ENCODE measurements around the gene PLA2G6.

DNA sequence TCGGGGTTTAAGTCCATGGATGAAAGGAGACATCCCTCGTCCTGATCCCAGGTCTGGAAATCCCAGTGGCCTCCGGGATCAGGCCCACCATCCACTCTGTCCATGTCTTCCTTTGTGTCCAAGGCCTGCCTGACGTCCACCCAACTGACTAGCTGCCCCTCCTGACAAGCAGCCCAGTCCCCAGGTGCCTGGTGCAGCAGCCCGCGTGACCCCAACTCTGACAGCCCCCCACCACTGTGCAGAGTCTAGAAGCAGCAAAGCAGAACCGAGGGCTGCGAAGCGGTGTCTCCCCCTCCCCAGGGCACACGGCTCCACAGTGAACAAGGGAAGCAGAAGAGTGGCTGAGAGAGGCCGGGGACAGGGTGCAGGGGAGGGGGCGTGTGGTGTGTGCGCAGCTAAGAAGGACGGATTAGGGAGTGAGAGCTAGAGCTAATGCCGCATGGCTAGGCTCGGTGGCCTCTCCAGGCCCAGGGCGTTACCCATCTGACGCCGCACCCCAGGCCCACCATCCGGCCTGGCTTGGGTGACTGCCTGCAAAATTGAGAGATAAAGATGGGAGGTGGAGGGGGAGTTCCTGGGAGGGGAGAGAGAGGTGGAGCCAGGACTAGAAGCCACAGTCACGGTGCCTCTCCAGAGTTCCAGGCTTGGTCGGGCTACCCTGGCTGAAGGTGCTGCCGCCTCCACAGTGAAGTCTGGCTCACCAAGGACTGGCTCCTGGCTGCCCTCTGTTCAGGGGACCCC is 54.5 kb downstream of the PLA2G6 start:
- no peak for TF ChIP-seq POLR2A (IDR thresholded peaks at IDR 0.05; ENCODE audit: low read depth, low read length)
- TF ChIP-seq, protein P1, sequence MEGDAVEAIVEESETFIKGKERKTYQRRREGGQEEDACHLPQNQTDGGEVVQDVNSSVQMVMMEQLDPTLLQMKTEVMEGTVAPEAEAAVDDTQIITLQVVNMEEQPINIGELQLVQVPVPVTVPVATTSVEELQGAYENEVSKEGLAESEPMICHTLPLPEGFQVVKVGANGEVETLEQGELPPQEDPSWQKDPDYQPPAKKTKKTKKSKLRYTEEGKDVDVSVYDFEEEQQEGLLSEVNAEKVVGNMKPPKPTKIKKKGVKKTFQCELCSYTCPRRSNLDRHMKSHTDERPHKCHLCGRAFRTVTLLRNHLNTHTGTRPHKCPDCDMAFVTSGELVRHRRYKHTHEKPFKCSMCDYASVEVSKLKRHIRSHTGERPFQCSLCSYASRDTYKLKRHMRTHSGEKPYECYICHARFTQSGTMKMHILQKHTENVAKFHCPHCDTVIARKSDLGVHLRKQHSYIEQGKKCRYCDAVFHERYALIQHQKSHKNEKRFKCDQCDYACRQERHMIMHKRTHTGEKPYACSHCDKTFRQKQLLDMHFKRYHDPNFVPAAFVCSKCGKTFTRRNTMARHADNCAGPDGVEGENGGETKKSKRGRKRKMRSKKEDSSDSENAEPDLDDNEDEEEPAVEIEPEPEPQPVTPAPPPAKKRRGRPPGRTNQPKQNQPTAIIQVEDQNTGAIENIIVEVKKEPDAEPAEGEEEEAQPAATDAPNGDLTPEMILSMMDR (conservative IDR thresholded peaks at IDR 0.05; ENCODE audit: low read depth, low read length), result no peak
- TF ChIP-seq MAFK (IDR thresholded peaks at IDR 0.05; ENCODE audit: low read depth, low read length), result no peak
- no peak for TF ChIP-seq RAD21 (IDR thresholded peaks at IDR 0.05; ENCODE audit: low read length)
- TF ChIP-seq NFE2L2 (IDR thresholded peaks at IDR 0.05; ENCODE audit: low read depth, low read length), result no peak
- no peak for TF ChIP-seq MXI1 (IDR thresholded peaks at IDR 0.05; ENCODE audit: borderline replicate concordance, low read depth, low read length)
- no peak for TF ChIP-seq USF2 (IDR thresholded peaks at IDR 0.05; ENCODE audit: low read depth, low read length)
- no peak for TF ChIP-seq FOS (IDR thresholded peaks at IDR 0.05; ENCODE audit: low read depth, low read length)
- no peak for TF ChIP-seq RFX5 (IDR thresholded peaks at IDR 0.05; ENCODE audit: low read depth, low read length)
- no peak for TF ChIP-seq CEBPB (IDR thresholded peaks at IDR 0.05; ENCODE audit: low read depth, low read length)
- TF ChIP-seq CHD1 (IDR thresholded peaks at IDR 0.05; ENCODE audit: low read depth, low read length), result no peak
- TF ChIP-seq, protein P2, sequence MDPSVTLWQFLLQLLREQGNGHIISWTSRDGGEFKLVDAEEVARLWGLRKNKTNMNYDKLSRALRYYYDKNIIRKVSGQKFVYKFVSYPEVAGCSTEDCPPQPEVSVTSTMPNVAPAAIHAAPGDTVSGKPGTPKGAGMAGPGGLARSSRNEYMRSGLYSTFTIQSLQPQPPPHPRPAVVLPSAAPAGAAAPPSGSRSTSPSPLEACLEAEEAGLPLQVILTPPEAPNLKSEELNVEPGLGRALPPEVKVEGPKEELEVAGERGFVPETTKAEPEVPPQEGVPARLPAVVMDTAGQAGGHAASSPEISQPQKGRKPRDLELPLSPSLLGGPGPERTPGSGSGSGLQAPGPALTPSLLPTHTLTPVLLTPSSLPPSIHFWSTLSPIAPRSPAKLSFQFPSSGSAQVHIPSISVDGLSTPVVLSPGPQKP (IDR thresholded peaks at IDR 0.05; ENCODE audit: borderline replicate concordance, low read depth, low read length), result no peak
- TF ChIP-seq BHLHE40 (IDR thresholded peaks at IDR 0.05; ENCODE audit: low read depth, low read length), result no peak
- TF ChIP-seq MAZ (IDR thresholded peaks at IDR 0.05; ENCODE audit: borderline replicate concordance, low read depth, low read length), result no peak

All from IMR-90 (cell line).